ENCODE results near the gene KLRC4. TPM values are rescaled to one million over a fixed set of nuclear protein-coding genes. Genes with fewer than 3 reads are reported as not detected.
A peak's percentile ranks its signal among the peaks of the same experiment; 100 is the strongest.
"Not testable (repeated sequence)": the region's sequence is repeated elsewhere in the genome, so short reads cannot be mapped to it uniquely, and the experiment has no call there.

The KLRC4 gene
- total and polyA plus RNA-seq, 2 donors (not counting 1 experiment from before 2014, with no cell fraction given), result not detected

GRCh38 chr12:10448236-10448635 is 38.7 kb upstream of the KLRC4 start:
- DNase-seq (ENCODE audit: low read depth in 2 of 2), result no peak
- Histone ChIP-seq H4K20me1 (ENCODE audit: control insufficient read depth, extremely low read depth, insufficient read depth, low read length) (no peaks in the 10 kb centered on the region), H3K4me3 (replicated peaks in 1 of 4; ENCODE audit: control extremely low read depth in 1 of 4, insufficient read depth in 1 of 4, low read depth in 3 of 4, low read length in 4 of 4) (no peak overlapping the region), H3K9ac (ENCODE audit: insufficient read depth, low read length) (no peak overlapping the region), H3K9me3 (ENCODE audit: control insufficient read depth, insufficient read depth, low read depth, low read length) (no peaks in the 10 kb centered on the region), H3K27ac (ENCODE audit: insufficient read depth, low read length) (no peak overlapping the region), H2AFZ (ENCODE audit: low read length) (no peak overlapping the region), H3K4me1 (ENCODE audit: control insufficient read depth, extremely low read depth, insufficient read depth, low read length) (no peaks in the 10 kb centered on the region), H3K79me2 (ENCODE audit: control insufficient read depth, insufficient read depth, low read length) (no peaks in the 10 kb centered on the region), H3K27me3 (ENCODE audit: control insufficient read depth, insufficient read depth, low read length) (no peaks in the 10 kb centered on the region), H3K4me2 (ENCODE audit: extremely low read depth, insufficient read depth, low read length) (no peak overlapping the region), H3K36me3 (ENCODE audit: control insufficient read depth, insufficient read depth, low read length) (no peaks in the 10 kb centered on the region)
- no peak for TF ChIP-seq CTCF (conservative IDR thresholded peaks at IDR 0.05 in 1 of 2, IDR thresholded peaks at IDR 0.05 in 1 of 2; ENCODE audit: low read depth in 1 of 2, low read length in 2 of 2)
- TF ChIP-seq EZH2 (IDR thresholded peaks at IDR 0.05; ENCODE audit: low read length, missing control alignments), result no peak

GRCh38 chr12:10446052-10446451 is 36.5 kb upstream of the KLRC4 start:
- H4K20me1 ChIP-seq (ENCODE audit: control insufficient read depth, extremely low read depth, insufficient read depth, low read length); H3K27me3 ChIP-seq (ENCODE audit: control insufficient read depth, insufficient read depth, low read length); H3K36me3 ChIP-seq (ENCODE audit: control insufficient read depth, insufficient read depth, low read length); H3K4me2 ChIP-seq (ENCODE audit: extremely low read depth, insufficient read depth, low read length); H3K9me3 ChIP-seq (ENCODE audit: control insufficient read depth, insufficient read depth, low read depth, low read length); H2AFZ ChIP-seq (ENCODE audit: low read length); H3K9ac ChIP-seq (ENCODE audit: insufficient read depth, low read length); H3K27ac ChIP-seq (ENCODE audit: insufficient read depth, low read length); H3K79me2 ChIP-seq (ENCODE audit: control insufficient read depth, insufficient read depth, low read length); H3K4me1 ChIP-seq (ENCODE audit: control insufficient read depth, extremely low read depth, insufficient read depth, low read length); H3K4me3 ChIP-seq (replicated peaks in 1 of 4; ENCODE audit: control extremely low read depth in 1 of 4, insufficient read depth in 1 of 4, low read depth in 3 of 4, low read length in 4 of 4): not testable (repeated sequence)
- peak in 1 of 2 donors; percentile 15 for DNase-seq (ENCODE audit: low read depth in 2 of 2)

- DNase-seq (ENCODE audit: low read depth in 2 of 2), result not testable (repeated sequence)
These were observed 31.6 kb upstream of the KLRC4 start for GRCh38 chr12:10441144-10441543.

GRCh38 chr12:10439608-10440274 is 30.2 kb upstream of the KLRC4 start:
- not testable (repeated sequence) for H3K27ac ChIP-seq (ENCODE audit: insufficient read depth, low read length); H3K36me3 ChIP-seq (ENCODE audit: control insufficient read depth, insufficient read depth, low read length); H3K27me3 ChIP-seq (ENCODE audit: control insufficient read depth, insufficient read depth, low read length); H3K4me3 ChIP-seq (replicated peaks in 1 of 4; ENCODE audit: control extremely low read depth in 1 of 4, insufficient read depth in 1 of 4, low read depth in 3 of 4, low read length in 4 of 4); H3K79me2 ChIP-seq (ENCODE audit: control insufficient read depth, insufficient read depth, low read length); H3K4me2 ChIP-seq (ENCODE audit: extremely low read depth, insufficient read depth, low read length); H4K20me1 ChIP-seq (ENCODE audit: control insufficient read depth, extremely low read depth, insufficient read depth, low read length); H2AFZ ChIP-seq (ENCODE audit: low read length); DNase-seq (ENCODE audit: low read depth in 2 of 2); H3K4me1 ChIP-seq (ENCODE audit: control insufficient read depth, extremely low read depth, insufficient read depth, low read length); H3K9me3 ChIP-seq (ENCODE audit: control insufficient read depth, insufficient read depth, low read depth, low read length); H3K9ac ChIP-seq (ENCODE audit: insufficient read depth, low read length)

More at GRCh38 chr12:10441144-10441543, 31.6 kb upstream of the KLRC4 start:
- H3K79me2 ChIP-seq (ENCODE audit: control insufficient read depth, insufficient read depth, low read length); H3K9me3 ChIP-seq (ENCODE audit: control insufficient read depth, insufficient read depth, low read depth, low read length); H2AFZ ChIP-seq (ENCODE audit: low read length); H3K4me2 ChIP-seq (ENCODE audit: extremely low read depth, insufficient read depth, low read length); H3K36me3 ChIP-seq (ENCODE audit: control insufficient read depth, insufficient read depth, low read length); H3K27ac ChIP-seq (ENCODE audit: insufficient read depth, low read length); H3K27me3 ChIP-seq (ENCODE audit: control insufficient read depth, insufficient read depth, low read length); H4K20me1 ChIP-seq (ENCODE audit: control insufficient read depth, extremely low read depth, insufficient read depth, low read length); H3K4me1 ChIP-seq (ENCODE audit: control insufficient read depth, extremely low read depth, insufficient read depth, low read length); H3K9ac ChIP-seq (ENCODE audit: insufficient read depth, low read length); H3K4me3 ChIP-seq (replicated peaks in 1 of 4; ENCODE audit: control extremely low read depth in 1 of 4, insufficient read depth in 1 of 4, low read depth in 3 of 4, low read length in 4 of 4): not testable (repeated sequence)

GRCh38 chr12:10437601-10438000 is 28.0 kb upstream of the KLRC4 start:
- not testable (repeated sequence) for H3K4me1 ChIP-seq (ENCODE audit: control insufficient read depth, extremely low read depth, insufficient read depth, low read length); H4K20me1 ChIP-seq (ENCODE audit: control insufficient read depth, extremely low read depth, insufficient read depth, low read length); H3K4me2 ChIP-seq (ENCODE audit: extremely low read depth, insufficient read depth, low read length); H3K27ac ChIP-seq (ENCODE audit: insufficient read depth, low read length); H3K36me3 ChIP-seq (ENCODE audit: control insufficient read depth, insufficient read depth, low read length); H3K9me3 ChIP-seq (ENCODE audit: control insufficient read depth, insufficient read depth, low read depth, low read length); H3K9ac ChIP-seq (ENCODE audit: insufficient read depth, low read length); H3K4me3 ChIP-seq (replicated peaks in 1 of 4; ENCODE audit: control extremely low read depth in 1 of 4, insufficient read depth in 1 of 4, low read depth in 3 of 4, low read length in 4 of 4); H3K27me3 ChIP-seq (ENCODE audit: control insufficient read depth, insufficient read depth, low read length); DNase-seq (ENCODE audit: low read depth in 2 of 2); H3K79me2 ChIP-seq (ENCODE audit: control insufficient read depth, insufficient read depth, low read length); H2AFZ ChIP-seq (ENCODE audit: low read length)

- H3K9ac ChIP-seq (ENCODE audit: insufficient read depth, low read length); H3K4me1 ChIP-seq (ENCODE audit: control insufficient read depth, extremely low read depth, insufficient read depth, low read length); H3K9me3 ChIP-seq (ENCODE audit: control insufficient read depth, insufficient read depth, low read depth, low read length); H3K79me2 ChIP-seq (ENCODE audit: control insufficient read depth, insufficient read depth, low read length); H2AFZ ChIP-seq (ENCODE audit: low read length); H3K4me3 ChIP-seq (replicated peaks in 1 of 4; ENCODE audit: control extremely low read depth in 1 of 4, insufficient read depth in 1 of 4, low read depth in 3 of 4, low read length in 4 of 4); H3K4me2 ChIP-seq (ENCODE audit: extremely low read depth, insufficient read depth, low read length); H3K27ac ChIP-seq (ENCODE audit: insufficient read depth, low read length); H4K20me1 ChIP-seq (ENCODE audit: control insufficient read depth, extremely low read depth, insufficient read depth, low read length); H3K27me3 ChIP-seq (ENCODE audit: control insufficient read depth, insufficient read depth, low read length); H3K36me3 ChIP-seq (ENCODE audit: control insufficient read depth, insufficient read depth, low read length): not testable (repeated sequence)
- peak in 1 of 2 donors; percentile 24 for DNase-seq (ENCODE audit: low read depth in 2 of 2)
These were observed 26.3 kb upstream of the KLRC4 start, which contains the start of gene KLRC2 for GRCh38 chr12:10435816-10436215. TSS of gene KLRC2 (minus strand) at chr12:10436010. CDS start at chr12:10435986, 24 bp downstream.

Measured in fibroblast of lung (primary cell).